HG03378 (cell line): ENCODE results near the gene TMEM263.
"Not testable (repeated sequence)": the region's sequence is repeated elsewhere in the genome, so short reads cannot be mapped to it uniquely, and the experiment has no call there.

ENCODE experiments used
- ATAC-seq: cut with Tn5 transposase; IDR thresholded peaks from one replicate; pipeline ENCODE4 v1.9.1; 2021; ENCODE audit warnings: mild to moderate bottlenecking, moderate library complexity; ENCODE audit not compliant: unreplicated experiment

The TMEM263 gene

DNA sequence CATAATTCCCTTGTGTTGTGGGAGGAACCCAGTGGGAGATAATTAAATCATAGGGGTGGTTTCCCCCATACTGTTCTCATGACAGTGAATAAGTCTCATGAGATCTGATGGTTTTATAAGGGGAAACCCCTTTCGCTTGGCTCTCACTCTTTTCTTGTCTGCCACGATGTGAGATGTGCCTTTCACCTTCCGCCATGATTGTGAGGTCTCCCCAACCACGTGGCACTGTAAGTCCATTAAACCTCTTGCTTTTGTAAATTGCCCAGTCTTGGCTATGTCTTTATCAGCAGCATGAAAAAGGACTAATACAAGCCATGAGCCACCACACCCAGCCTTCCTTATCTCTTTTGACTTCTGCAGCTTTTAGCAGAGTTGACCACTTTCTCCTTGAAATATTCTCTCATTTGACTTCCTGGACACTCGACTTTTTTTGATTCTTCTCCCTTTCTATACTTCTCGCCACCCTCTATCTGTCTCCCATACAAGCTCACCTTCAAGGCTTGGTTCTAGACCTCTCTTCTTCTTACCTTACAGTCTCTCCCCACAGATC lies 29.0 kb downstream of the TMEM263 start:
- no peak for ATAC-seq

GRCh38 chr12:106985479-106985878 lies 29.8 kb downstream of the TMEM263 start:
- ATAC-seq, result no peak

GRCh38 chr12:106986135-106986534 lies 30.4 kb downstream of the TMEM263 start:
- ATAC-seq, result no peak

DNA sequence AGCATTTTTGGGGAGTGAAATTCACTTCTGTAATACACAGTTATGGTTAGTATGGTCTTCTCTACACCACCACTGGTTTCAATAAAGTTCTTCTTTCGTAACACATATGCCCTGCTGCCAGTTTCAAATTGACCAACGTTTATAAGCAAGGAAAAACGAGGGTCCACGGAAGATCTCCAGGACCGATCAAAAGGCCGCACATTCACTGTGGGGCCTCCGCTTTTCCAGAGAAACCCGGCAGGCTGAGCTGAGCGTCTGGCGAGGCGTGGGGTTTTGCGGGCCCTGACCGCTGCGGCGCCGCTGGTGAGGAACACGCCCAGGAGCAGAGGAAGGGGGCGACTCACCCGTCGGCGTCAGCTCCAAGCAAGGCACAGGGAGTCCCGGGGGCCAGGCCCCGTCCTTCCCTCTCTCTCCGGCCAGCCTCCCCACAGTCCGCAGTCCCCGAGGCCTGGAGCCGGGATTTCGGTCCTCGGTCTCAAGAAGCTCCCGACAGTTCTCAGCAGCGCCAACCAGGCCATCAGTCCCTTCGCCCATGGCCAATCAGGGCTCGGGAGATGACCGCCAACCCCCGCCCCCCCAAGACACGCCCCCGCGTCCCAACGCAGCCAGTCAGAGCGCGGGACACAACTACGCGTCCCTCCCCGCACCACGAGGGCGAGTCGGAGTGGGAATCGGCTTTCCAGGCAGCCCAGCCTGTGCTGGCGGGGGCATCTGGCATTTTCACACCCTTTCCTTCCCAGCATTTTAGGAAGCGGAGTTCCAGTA lies 31.1 kb downstream of the TMEM263 start, which contains the start of gene MTERF2:
Gene MTERF2, minus strand, starts transcription at position 522 of the 765 bp plus-strand sequence. CDS start 8,432 bp downstream, outside the sequence.
- peak; percentile 87 for ATAC-seq

- ATAC-seq, result no peak
These were observed 32.1 kb downstream of the TMEM263 start for GRCh38 chr12:106987846-106988245.

GRCh38 chr12:106994579-106995220 lies 39.0 kb downstream of the TMEM263 start:
- ATAC-seq, result no peak

- ATAC-seq, result not testable (repeated sequence)
These were observed 40.4 kb downstream of the TMEM263 start for GRCh38 chr12:106996102-106996501.

- no peak for ATAC-seq
These were observed 42.2 kb downstream of the TMEM263 start for GRCh38 chr12:106997916-106998315.

- no peak for ATAC-seq
These were observed 43.7 kb downstream of the TMEM263 start for GRCh38 chr12:106999446-106999845.

DNA sequence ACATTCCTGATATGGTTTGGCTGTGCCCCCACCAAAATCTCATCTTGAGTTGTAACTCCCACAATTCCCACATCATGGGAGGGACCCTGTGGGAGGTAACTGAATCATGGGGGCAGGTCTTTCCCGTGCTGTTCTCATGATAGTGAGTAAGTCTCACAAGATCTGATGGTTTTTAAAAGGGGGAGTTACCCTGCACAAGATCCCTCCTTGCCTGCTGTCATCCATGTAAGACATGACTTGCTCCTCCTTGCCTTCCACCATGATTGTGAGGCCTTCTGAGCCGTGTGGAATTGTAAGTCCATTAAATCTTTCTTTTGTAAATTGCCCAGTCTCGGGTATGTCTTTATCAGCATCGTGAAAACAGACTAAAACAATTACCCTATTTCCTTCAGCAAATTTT lies 47.0 kb downstream of the TMEM263 start:
- ATAC-seq, result not testable (repeated sequence)

DNA sequence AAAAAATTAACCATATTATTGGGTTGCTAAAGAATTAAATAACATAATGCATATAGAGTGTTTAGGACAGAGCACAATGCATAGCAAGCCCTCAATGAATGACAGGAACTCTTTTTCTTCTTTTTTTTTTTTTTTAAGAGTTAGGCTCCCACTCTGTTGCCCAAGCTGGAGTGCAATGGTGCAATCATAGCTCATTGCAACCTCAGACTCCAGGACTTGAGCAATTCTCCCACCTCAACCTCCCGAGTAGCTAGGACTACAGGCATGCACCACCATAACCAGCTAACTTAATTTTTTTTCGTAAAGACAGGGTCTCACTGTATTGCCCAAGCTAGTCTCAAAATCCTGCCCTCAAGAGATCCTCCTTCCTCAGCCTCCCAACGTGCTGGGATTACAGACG lies 51.7 kb downstream of the TMEM263 start:
- no peak for ATAC-seq

GRCh38 chr12:107011519-107011918 lies 55.8 kb downstream of the TMEM263 start:
- no peak for ATAC-seq

DNA sequence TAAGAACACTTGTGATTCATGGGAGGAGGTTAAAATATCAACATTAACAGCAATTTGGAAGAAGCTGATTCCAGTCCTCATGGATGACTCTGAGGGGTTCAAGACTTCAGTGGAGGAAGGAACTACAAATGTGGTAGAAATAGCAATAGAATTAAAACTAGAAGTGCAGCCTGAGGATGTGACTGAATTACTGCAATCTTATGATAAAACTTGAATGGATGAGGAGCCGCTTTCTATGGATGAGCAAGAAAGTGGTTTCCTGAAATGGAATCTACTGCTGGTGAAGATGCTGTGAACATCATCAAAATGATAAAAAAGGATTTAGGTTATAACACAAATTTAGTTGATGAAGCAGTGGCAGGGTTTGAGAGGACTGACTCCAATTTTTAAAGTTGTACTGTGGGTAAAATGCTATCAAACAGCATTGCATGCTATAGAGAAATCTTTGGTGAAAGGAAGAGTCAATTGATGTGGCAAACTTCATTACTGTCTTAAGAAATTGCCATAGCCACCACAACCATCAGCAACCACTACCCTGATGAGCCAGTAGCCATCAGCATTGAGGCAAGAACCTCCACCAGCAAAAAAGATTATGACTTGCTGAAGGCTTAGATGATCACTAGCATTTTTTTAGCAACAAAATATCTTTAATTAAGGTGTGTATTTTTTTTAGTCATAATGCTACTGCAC lies 57.2 kb downstream of the TMEM263 start:
- no peak for ATAC-seq

DNA sequence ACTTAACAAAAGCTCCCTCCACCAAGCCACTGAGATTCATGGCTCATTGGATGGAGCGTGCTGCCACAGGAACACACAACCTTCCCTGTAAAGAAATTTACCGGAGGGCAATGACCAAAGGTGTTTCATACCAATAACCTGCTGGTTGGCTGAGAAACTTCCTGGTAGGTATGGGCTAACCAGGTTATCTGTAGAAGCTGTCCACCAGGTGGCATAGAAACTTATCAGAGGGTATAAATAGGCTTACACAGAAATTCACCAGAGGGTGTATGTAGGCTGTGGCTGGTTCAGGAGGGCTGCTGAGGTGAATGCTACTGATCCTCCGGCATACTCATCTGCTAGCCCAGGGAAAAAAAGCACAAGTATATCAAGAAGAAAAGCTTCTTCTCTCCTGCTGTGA lies 58.3 kb downstream of the TMEM263 start:
- ATAC-seq, result no peak

DNA sequence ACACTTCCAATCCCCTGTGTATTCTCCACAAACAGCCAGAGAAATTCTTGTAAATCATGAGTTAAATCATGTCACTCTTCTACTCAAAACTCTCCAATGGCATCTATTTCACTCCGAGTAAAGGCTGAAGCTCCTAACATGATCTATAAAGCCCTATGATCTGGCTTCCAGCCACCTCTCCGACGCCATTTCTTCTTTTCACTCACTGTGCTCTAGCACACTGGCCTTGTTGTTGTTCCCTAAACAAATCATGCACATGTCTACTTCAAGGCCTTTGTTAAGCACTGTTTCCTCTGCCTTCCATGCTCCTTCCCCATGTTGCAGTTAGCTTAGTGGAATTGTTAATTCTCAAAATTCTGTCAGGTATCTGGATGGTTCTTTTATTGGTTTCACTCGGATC lies 61.3 kb downstream of the TMEM263 start:
- no peak for ATAC-seq

DNA sequence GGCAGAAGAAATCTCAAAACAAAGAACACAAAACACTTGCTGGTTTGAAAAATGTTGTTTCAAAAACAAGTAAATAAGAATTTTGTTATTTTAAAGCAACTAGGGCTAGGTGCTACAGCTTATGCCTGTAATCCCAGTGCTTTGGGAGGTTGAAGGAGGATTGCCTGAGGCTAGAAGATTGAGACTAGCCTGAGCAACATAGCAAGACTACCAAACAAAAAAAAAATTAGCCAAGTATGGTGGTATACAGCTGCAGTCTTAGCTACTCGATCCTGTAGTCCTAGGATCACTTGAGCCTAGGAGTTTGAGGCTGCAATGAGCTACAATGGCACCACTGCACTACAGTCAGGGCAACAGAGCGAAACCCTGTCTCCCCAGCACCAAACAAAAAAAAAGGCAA lies 63.8 kb downstream of the TMEM263 start:
- ATAC-seq, result no peak
